ENCODE data around the gene SLX1B.
"Not testable (repeated sequence)": the region's sequence is repeated elsewhere in the genome, so short reads cannot be mapped to it uniquely, and the experiment has no call there.

SLX1B gene

DNA sequence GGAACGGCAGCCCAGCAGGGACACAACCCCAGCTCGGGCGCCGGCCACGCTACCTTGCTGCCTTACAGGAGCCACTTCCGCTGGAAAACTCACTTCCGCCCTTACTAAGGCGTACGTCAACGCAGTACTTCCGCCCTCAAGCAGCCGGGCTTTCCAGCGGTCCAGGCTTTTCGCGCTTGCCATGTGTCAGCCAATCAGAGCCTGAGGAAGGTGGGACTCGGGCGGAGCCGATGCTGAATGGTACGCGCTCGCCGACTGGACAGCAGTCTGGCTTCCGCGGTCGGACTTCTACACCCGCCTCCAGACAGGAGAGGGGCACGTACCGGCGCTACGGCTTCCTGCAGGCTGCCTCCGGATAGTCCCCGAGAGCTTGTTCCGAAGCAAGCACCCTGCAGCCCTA lies at the start of gene SLX1B, which contains the start of gene BOLA2:
TSS of gene SLX1B (plus strand) at position 265 of the 400 bp plus-strand sequence.
TSS of gene BOLA2 (minus strand) at position 83 of the 400 bp plus-strand sequence. CDS start 98 bp downstream, outside the sequence.
- not testable (repeated sequence) for DNase-seq

DNA sequence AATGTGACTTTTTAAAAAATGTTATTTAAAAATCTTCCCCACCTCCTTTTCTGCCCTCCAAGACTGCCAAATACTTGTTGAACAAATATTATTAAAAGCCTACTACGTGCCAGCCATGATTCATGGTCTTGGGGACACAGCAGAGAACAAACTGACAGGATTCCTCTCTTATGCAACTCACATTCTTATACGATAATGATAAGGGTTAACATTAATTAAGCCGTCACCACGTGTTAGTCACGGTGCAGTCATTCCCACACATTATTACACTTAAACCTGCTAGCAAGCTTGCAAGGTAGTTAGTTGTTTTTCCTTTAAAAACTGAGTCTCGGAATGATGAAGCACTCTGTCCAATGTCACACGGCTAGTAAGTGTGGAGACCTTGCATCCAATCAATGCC lies 49.1 kb upstream of the SLX1B start:
- DNase-seq, result not testable (repeated sequence)

DNA sequence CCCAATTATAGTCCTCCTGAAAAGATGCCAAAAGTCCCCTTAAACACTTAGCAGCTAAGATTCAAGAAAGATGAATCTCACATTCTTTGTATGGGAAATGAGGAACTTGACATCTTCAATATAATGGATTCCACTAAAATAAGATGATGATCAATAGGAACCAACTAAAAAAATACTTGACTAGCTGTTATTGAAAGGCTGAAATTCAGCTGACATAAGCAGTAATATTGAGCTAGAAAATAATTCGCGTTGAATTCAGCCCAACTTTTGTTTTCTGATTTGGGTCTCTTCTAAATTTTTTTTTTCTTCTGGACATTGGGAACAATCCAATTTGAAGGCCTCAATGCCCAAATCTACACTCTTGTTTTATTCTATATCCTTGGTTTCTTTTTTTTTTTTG lies 30.7 kb upstream of the SLX1B start:
- DNase-seq, result not testable (repeated sequence)

DNA sequence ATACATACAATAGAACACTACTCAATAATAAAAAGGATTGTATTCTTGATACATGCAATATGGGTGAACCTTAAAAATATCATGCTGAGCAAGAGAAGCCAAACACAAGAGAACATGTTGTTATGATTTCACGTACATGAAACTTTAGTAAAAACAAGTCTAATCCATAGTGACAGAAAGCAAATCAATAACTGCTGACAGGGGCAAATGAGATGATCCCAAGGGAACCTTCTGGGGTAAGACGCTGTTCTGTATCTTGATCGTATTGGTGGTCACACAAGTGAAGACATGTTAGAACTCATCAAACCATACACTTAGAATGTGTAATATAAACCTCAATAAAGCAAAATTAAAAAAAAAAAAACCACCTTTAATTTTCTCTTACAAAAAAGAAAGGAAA lies 28.9 kb upstream of the SLX1B start:
- DNase-seq, result not testable (repeated sequence)

DNA sequence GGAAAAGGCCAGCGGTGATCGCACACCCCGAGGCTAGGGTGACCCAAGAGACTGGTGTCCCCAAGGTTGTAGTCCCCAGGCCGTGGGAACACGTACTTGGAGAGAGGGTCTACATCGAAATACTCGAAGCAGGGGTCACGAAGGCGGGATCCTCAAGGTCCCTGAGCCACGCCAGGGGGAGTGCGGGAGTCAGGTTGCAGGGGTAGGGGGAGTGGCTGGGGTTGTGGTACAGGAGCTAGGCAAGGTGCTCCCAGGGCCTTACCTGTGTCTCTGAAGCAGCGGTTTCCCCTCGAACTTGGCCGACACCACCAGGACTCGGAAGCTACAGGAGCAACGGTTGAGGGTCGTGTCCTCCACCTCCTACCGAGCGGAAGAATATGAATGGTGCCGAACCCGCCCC lies 579 bp upstream of the SLX1B start:
- DNase-seq, result not testable (repeated sequence)

DNA sequence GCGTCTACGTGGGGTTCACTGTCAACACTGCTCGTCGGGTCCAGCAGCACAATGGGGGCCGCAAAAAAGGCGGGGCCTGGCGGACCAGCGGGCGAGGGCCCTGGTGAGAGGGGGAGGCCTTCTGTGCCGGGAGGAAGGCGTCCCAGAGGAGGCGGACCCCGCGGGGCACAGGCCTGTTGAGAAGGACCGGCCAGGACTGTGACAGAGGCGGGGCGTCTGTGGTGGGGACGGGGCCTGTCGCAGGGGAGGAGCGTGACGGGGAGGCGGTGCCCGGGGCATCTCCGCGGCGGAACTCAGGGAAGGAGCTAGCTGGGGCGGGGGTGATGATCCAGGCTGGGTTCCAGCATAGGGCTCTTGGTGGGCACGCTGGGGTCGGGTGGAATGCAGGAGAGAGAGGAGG lies 495 bp downstream of the SLX1B start:
- not testable (repeated sequence) for DNase-seq

DNA sequence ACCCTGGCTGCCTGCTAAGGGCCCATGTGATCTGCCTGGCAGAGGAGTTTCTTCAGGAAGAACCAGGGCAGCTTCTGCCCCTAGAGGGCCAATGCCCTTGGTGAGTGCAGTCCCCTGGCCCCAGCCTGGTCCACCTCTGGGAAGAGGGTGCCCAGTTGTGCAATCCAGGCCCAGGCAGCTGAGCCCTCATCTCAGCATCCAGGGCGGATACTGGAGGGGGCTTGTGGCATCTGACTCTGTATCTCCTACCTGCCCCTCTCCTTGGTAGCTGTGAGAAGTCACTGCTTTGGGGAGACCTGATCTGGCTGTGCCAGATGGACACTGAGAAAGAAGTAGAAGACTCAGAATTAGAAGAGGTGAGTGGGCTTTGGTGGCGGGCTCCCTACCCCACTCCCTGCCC lies 3.3 kb downstream of the SLX1B start:
- not testable (repeated sequence) for DNase-seq

DNA sequence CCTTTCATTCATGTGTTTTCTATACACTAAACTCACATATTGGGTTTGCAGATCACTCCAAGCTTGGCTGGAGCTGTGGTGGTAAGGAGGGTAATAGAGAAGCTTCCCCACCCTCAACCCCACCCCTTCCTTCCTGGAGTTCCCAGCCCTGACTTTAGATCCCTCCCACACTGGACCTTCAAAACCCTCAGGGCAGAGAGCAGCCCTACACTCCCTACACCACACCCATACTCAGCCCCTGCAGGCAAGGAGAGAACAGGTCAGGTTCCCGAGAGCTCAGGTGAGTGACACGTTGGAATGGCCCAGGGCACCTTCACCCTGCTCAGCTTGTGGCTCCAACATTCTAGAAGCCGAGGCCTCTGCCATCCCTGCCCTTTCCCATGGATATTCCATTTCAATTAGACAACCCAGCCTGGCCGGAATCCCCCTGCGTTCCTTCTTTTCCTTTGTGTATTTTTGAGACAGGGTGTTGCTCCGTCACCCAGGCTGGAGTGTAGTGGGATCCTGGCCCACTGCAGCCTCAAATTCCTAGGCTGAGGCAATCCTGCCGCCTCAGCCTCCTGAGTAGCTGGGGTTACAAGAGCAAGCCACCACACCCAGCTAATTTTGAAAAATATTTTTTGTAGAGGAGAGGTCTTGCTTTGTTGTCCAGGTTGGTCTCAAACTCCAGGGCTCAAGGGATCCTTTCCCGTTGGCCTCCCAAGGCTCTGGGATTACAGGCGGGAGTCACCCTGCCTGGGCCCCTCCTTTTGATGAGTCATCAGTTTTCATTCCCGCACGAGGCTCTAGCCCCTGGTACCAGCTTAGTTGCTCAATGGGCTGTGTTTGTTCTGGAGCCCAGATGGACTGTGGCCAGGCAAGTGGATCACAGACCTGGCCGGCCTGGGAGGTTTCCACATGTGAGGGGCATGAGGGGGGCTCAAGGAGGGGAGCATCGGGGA lies 5.6 kb downstream of the SLX1B start, which contains the start of gene SULT1A4:
TSS of gene SULT1A4 (plus strand) at position 208 of the 941 bp plus-strand sequence. CDS start 1,473 bp downstream, outside the sequence.
- not testable (repeated sequence) for DNase-seq

DNA sequence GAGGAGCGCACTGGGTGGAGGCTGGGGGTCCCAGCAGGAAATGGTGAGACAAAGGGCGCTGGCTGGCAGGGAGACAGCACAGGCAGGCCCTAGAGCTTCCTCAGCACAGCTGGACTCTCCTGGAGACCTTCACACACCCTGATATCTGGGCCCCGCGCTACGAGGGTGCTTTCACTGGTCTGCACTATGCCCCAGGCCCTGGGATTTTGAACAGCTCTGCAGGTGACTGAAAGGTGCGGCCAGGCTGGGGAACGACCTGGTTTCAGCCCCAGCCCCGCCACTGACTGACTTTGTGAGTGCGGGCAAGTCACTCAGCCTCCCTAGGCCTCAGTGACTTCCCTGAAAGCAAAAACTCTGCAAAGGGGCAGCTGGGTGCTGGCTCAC lies 6.3 kb downstream of the SLX1B start:
- not testable (repeated sequence) for DNase-seq

DNA sequence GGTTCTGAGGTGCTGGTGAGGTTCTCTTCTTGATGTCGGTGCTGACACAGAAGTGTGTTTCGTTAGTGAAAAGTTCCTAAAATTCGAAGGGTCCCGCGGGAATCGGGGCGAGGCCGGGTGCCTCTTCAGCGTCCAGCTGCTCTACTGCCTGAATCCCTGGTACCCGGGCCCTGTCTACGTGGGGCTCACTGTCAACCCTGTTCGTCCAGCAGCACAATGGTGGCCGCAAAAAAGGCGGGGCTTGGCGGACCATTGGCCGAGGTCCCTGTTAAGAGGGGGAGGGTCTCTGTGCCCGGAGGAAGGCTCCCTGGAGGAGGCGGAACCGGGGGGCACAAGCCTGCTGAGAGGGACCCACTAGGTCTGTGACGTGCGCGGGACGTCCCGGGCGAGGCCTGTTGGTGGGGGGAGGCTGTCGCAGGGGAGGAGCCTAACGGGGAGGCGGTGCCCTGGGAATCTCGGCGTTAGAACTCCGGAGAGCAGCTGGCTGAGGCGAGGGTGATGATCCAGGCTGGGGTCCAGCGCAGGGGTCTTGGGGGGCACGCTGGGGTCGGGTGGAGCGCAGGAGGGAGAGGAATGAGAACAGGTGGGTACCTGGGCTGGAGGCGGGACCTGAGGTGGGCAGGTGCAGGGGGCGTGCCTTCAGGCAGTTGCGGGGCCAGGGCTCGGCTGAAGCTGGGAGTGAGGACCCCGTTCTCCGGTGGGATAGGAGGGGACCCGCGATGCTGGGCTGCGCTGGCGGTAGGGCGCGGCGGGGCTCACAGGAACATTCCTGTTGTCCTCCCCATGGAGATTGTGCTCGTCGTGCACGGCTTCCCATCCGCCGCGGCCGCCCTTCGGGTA lies 11.9 kb downstream of the SLX1B start:
- not testable (repeated sequence) for DNase-seq

DNA sequence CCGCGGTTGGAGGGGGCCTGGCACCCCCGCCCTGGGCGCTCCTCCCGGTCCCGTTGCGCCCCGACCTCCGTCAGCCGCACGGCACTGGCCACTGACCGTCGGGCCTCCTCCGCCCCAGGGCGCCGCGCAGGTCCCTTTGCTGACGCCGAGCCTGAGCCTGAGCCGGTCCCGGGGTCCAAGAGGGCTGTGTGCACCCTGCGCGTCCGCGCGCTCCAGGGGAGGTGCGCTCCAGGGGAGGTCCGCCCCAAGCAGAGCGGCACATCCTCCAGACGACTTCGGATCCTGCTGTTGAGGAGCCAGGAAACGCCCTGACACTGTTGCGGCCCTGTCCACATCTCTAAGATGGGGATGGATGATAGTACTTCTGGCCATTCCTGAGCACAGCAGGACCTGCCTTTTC lies 12.6 kb downstream of the SLX1B start:
- not testable (repeated sequence) for DNase-seq

DNA sequence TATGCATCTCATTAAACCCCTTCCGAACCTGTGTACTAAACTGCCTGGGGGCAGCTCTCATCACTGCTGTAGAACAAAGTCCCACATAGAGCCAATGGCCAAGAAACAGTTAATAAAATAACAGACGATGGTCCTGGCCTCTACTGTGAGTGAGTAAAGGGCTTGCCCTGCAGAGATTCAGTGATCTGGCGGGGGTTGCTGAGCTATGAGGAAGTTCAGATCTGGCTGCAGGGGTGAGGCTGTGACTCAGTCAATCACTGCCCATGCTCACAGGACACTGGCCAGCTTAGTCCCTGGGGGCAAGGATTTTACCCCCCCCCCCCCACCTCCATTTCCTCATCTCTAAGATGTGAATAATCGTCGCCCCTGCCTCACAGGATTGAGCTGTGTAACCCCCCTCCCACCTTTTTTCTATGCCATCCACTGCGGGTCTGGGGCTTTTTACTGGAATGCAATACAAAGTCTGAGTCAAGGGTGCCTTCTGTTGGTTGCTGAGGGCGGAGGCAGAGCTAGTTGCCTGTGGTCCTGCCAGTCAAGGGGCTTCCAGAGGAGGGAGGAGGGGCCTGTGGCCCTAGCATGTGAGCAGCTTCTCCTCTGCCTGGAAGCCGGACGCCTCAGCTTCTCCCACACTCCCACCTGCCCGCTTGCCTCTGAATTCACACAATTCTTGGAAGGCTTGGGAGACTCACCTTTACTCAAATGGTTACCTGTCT lies 13.5 kb downstream of the SLX1B start:
- not testable (repeated sequence) for DNase-seq

DNA sequence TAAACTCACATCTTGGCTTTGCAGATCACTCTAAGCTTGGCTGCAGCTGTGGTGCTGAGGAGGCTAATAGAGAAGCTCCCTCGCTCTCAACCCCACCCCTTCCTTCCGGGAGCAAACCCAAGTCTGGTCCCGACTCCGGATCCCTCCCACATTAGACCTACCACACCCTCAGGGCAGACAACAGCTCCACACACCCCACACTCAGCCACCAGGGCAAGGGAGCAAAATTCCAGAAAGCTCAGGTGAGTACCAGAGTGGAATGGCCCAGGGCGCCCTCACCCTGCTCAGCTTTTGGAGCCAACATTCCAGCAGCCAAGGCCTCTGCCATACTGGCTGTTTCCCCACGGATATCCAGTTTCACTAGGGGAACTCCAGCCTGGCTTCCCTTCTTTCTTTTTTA lies 15.3 kb downstream of the SLX1B start:
- DNase-seq, result not testable (repeated sequence)

DNA sequence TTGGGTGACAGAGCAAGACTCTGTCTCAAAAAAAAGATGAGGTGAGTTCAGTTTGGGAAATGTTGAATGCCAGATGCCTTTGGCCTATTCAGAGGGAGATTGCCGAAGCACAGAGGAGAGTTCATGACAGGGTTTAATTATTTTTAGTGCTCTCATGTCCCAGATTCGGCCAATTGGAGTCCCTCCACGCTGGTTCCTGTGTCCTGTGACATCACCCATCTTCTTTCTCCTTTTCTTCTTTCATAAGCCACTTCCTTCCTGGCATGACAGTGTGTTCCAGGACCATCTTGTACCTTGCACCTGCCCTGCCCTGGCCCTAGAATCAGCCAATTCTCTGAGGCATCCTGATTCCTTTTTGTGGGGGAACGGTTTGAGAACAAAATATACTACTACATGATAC lies 17.7 kb downstream of the SLX1B start:
- not testable (repeated sequence) for DNase-seq

DNA sequence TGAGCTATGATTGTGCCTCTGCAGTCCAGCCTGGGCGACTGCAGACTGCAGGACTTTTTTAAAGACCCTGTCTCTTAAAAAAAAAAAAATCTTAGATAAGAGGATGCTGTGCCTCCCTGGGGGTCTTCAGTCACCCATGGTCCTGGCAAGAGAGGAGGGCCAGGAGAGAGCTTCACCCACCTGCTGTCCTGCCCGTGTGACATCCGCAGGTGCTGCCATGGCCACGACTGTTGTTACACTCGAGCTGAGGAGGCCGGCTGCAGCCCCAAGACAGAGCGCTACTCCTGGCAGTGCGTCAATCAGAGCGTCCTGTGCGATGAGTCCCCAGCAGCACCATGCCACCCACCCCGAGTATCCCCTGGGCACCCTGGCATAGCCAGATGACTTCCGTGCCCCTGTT lies 27.9 kb downstream of the SLX1B start:
- not testable (repeated sequence) for DNase-seq

DNA sequence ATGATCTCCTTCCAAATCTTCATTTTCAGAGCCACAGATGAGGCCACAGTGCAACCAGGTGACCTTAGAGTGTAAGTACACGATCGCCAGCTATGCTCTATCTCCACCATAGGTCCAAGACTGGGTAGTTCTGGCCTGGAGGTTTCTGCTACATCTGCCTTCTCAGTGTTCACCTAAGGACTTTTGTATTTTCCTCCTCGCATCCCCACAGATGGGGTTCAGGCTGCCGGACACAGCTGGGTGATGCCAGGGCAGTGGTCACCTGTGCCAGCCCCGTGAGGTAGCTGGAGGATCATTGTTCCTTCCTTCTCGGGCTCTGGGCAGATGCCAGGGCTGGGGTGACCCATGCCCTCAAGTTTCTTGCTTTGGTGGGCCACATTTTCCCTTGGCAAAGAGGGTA lies 52.0 kb downstream of the SLX1B start, which contains the start of gene NPIPB12:
TSS of gene NPIPB12 (minus strand) at position 101 of the 400 bp plus-strand sequence.
- not testable (repeated sequence) for DNase-seq
